Heart right ventricle (tissue), 16 donors: ENCODE results near the gene CORO1C. TPM values are rescaled to one million over a fixed set of nuclear protein-coding genes. Genes with fewer than 3 reads are reported as not detected.

Experiments
- ATAC-seq, 8 donors: fragments of 200-7000 bp; cut with Tn5 transposase; one replicate each; pipeline ENCODE4 v1.9.1; 2020; ENCODE audit warnings: mild to moderate bottlenecking in 8 of 8, moderate library complexity in 8 of 8, moderate number of reproducible peaks in 1 of 8
- DNase-seq, 2 donors: peaks; one replicate each; pipeline ENCODE4 v3.0.0-alpha.2; 2020
- H3K27ac ChIP-seq, 10 donors: fragments of 200-600 bp; sonication (generic) in 2 of 10; one replicate each; pipeline versions ENCODE4 v1.5.0 to v1.8.0; 2020 to 2022; ENCODE audit warnings: mild to moderate bottlenecking in 3 of 10
- H3K27me3 ChIP-seq, 7 donors: fragments of 200-600 bp; one replicate each; pipeline ENCODE4 v1.8.0; 2021 to 2022; ENCODE audit warnings: mild to moderate bottlenecking in 2 of 7
- H3K36me3 ChIP-seq, 9 donors: fragments of 200-600 bp; sonication (generic) in 1 of 9; one replicate each; pipeline versions ENCODE4 v1.5.0 to v1.8.0; 2020 to 2022; ENCODE audit warnings: mild to moderate bottlenecking in 2 of 9
- H3K4me1 ChIP-seq, 9 donors: fragments of 200-600 bp; sonication (generic) in 1 of 9; one replicate each; pipeline versions ENCODE4 v1.5.0 to v1.8.0; 2020 to 2022; ENCODE audit warnings: mild to moderate bottlenecking in 4 of 9
- H3K4me3 ChIP-seq, 10 donors: fragments of 200-600 bp; sonication (generic) in 2 of 10; one replicate each; pipeline versions ENCODE4 v1.5.0 to v1.8.0; 2020 to 2022; ENCODE audit warnings: mild to moderate bottlenecking in 7 of 10, moderate library complexity in 2 of 10
- H3K9me3 ChIP-seq, 11 donors: fragments of 200-600 bp in 10 of 11; sonication (generic) in 2 of 11; one replicate each; pipeline versions ENCODE4 v1.5.0 to v1.8.0; 2013 to 2022; ENCODE audit warnings: mild to moderate bottlenecking in 2 of 11, control low read depth in 1 of 11, moderate library complexity in 1 of 11
- CTCF ChIP-seq, 9 donors: fragments of 200-600 bp; sonication (generic) in 2 of 9; IDR thresholded peaks; one replicate each; pipeline versions ENCODE4 v1.5.0 to v1.8.0; 2021 to 2022; ENCODE audit warnings: antibody characterized with exemption in 9 of 9, mild to moderate bottlenecking in 5 of 9, moderate library complexity in 1 of 9
- WGBS, 2 donors: extraction: QIAGEN DNeasy Blood & Tissue Kit; methylation state at CpG; one replicate each; pipeline ENCODE4 v1.1.7; 2013; ENCODE audit warnings: inconsistent platforms in 1 of 2; 5-methylcytosine and 5-hydroxymethylcytosine counted together
- intact Hi-C, 10 donors: fragments of 100-400 bp; cut with DNase I; formaldehyde crosslinking; loops; one replicate each; pipeline versions ENCODE4 v1.11.1 to v1.14.2; 2022
- polyA plus RNA-seq, 2 donors: library from polyadenylated mRNA; stranded (reverse); fragments of 200-250 nt; gene quantifications; one replicate each; pipeline ENCODE4 v1.2.3, GENCODE V29; 2013
- total RNA-seq, 10 donors: library from RNA; stranded (reverse); fragmentation: NEBNext Ultra II Directional in 3 of 10; extraction: Animal tissue kit (Norgen Biotek cat#: 25700) in 3 of 10; gene quantifications; one replicate each; pipeline versions ENCODE4 v1.2.1 to v1.2.4, GENCODE V29; 2021 to 2023
- donor health status: Arrhythmogenic right ventricular cardiomyopathy.
- donor health status: ischemic (EF 13 %, LVEDD 7.1; RV severe dilation, severe dysfunction).
- donor health status: healthy with polysubstance abuse.
- donor health status: DM: no; HTN: yes; CAD: no.
- donor health status: DM: no; HTN: no; CAD: no.
- donor health status: ischemic (EF 25% LVEDD 6.9; RV normal size, moderate dysfunction).
- donor health status: ischemic (EF 25% LVEDD 5.7; RV mildly dilated, moderate dysfunction).
- donor health status: healthy.
- donor health status: DM: yes; HTN: yes; CAD: no.
- donor health status: Ischemic cardiomyopathy.
- donor health status: ischemic (EF 35%, LVEDD 5.7; RV mildly dilated, moderate dysfunction).
- donor health status: nonischemic (EF 11% LVEDD 7.7; RV severe dilation, severe dysfunction).
- donor health status: DM: yes; HTN: yes; CAD: no.
- donor health status: PGD.
- donor health status: ischemic (EF 29% LVEDD 5.4; RV normal size, mild dysfunction).
- donor health status: nonischemic (EF 23%, LVEDD 6.1; RV moderate dilation, normal function).

Gene CORO1C
- total and polyA plus RNA-seq, 12 donors: 25.5 to 88.6 (median 58.2) TPM

- Histone ChIP-seq H3K27ac (peak overlapping the region; percentile 47 to 86 (median 65)), H3K9me3 (no peaks in the 10 kb centered on the region), H3K4me3 (peak overlapping the region in 1 of 10 donors; percentile 23), H3K36me3 (peaks cover 0 to 42% (median 0%) of the 10 kb centered on the region in 9 donors), H3K27me3 (no peaks in the 10 kb centered on the region), H3K4me1 (peaks cover 31 to 96% (median 71%) of the 10 kb centered on the region in 9 donors)
- DNase-seq: no peak
- intact Hi-C loops: no loop called here
- no peak for TF ChIP-seq CTCF (IDR thresholded peaks at IDR 0.05)
- WGBS, 2 donors: 7 to 11% methylated on average over 5 of the region's 5 CpGs
- peak; percentile 40 to 75 (median 69) for ATAC-seq
Observed at GRCh38 chr12:108701779-108702441, 29.4 kb downstream of the CORO1C start.

GRCh38 chr12:108700833-108701541, 30.3 kb downstream of the CORO1C start:
- ATAC-seq: peak in 2 of 8 donors; percentile 16 to 29
- Histone ChIP-seq H3K27ac (peak overlapping the region in 9 of 10 donors; percentile 50 to 86 (median 67)), H3K4me1 (peaks cover 31 to 96% (median 75%) of the 10 kb centered on the region in 9 donors), H3K36me3 (peaks cover 0 to 41% (median 0%) of the 10 kb centered on the region in 9 donors), H3K9me3 (no peaks in the 10 kb centered on the region), H3K4me3 (peak overlapping the region in 1 of 10 donors; percentile 23), H3K27me3 (no peaks in the 10 kb centered on the region)
- 62 to 63% methylated on average over 12 of the region's 12 CpGs for WGBS, 2 donors
- no peak for DNase-seq
- intact Hi-C loops: no loop called here
- no peak for TF ChIP-seq CTCF (IDR thresholded peaks at IDR 0.05)

GRCh38 chr12:108699955-108700563, 31.3 kb downstream of the CORO1C start:
- Histone ChIP-seq H3K27ac (peak overlapping the region in 9 of 10 donors; percentile 23 to 86 (median 43)), H3K4me3 (no peak overlapping the region), H3K9me3 (no peaks in the 10 kb centered on the region), H3K36me3 (peaks cover 0 to 41% (median 0%) of the 10 kb centered on the region in 9 donors), H3K4me1 (peaks cover 31 to 98% (median 85%) of the 10 kb centered on the region in 9 donors), H3K27me3 (no peaks in the 10 kb centered on the region)
- DNase-seq: no peak
- peak in 3 of 8 donors; percentile 26 to 45 (median 36) for ATAC-seq
- TF ChIP-seq CTCF (IDR thresholded peaks at IDR 0.05): no peak
- 41 to 43% methylated on average over 3 of the region's 3 CpGs for WGBS, 2 donors
- intact Hi-C loops: no loop called here

- ATAC-seq: no peak
- H3K27ac ChIP-seq: peak overlapping the region in 2 of 10 donors; percentile 36 to 51
- H3K4me3 ChIP-seq: no peak overlapping the region
- no peaks in the 10 kb centered on the region for H3K27me3 ChIP-seq
- no peak for DNase-seq
- no peak for TF ChIP-seq CTCF (IDR thresholded peaks at IDR 0.05)
- 58 to 72% methylated on average over 1 of the region's 1 CpG for WGBS, 2 donors
- H3K9me3 ChIP-seq: no peaks in the 10 kb centered on the region
- peaks cover 0 to 48% (median 0%) of the 10 kb centered on the region in 9 donors for H3K36me3 ChIP-seq
- H3K4me1 ChIP-seq: peaks cover 26 to 95% (median 79%) of the 10 kb centered on the region in 9 donors
- intact Hi-C loops: no loop called here
Observed at GRCh38 chr12:108697905-108698304, 33.4 kb downstream of the CORO1C start.
